Hepatocyte (in vitro differentiated cells): ENCODE data around the gene CSNK1A1L. TPM values are rescaled to one million over a fixed set of nuclear protein-coding genes. Genes with fewer than 3 reads are reported as not detected.

ENCODE experiments used
- DNase-seq: peaks from one replicate; pipeline ENCODE4 v3.0.0-alpha.2; 2016; ENCODE audit warnings: low spot score
- H2AFZ ChIP-seq: fragments of 200-600 bp; sonication (generic); 2 replicates; pipeline ENCODE4 v1.6.0; 2016; ENCODE audit warnings: antibody characterized with exemption, mild to moderate bottlenecking
- H3K27ac ChIP-seq: fragments of 200-600 bp; sonication (generic); 2 replicates; pipeline ENCODE4 v1.5.1; 2016; ENCODE audit warnings: mild to moderate bottlenecking
- H3K27me3 ChIP-seq: fragments of 200-600 bp; sonication (generic); 2 replicates; pipeline ENCODE4 v1.6.1; 2016
- H3K36me3 ChIP-seq: fragments of 200-600 bp; sonication (generic); replicated peaks from 2 replicates; pipeline ENCODE4 v1.5.1; 2016; ENCODE audit warnings: low read depth; ENCODE audit not compliant: insufficient read depth
- H3K4me1 ChIP-seq: fragments of 200-600 bp; sonication (generic); 2 replicates; pipeline ENCODE4 v1.5.1; 2016; ENCODE audit warnings: mild to moderate bottlenecking, moderate library complexity; ENCODE audit not compliant: insufficient read depth
- H3K4me2 ChIP-seq: fragments of 200-600 bp; sonication (generic); 2 replicates; pipeline ENCODE4 v1.6.0; 2016
- H3K4me3 ChIP-seq: fragments of 200-600 bp; sonication (generic); 2 replicates; pipeline ENCODE4 v1.5.1; 2016; ENCODE audit warnings: mild to moderate bottlenecking
- H3K79me2 ChIP-seq: fragments of 200-600 bp; sonication (generic); 2 replicates; pipeline ENCODE4 v1.6.0; 2017; ENCODE audit warnings: mild to moderate bottlenecking
- H3K9me2 ChIP-seq: fragments of 200-600 bp; sonication (generic); replicated peaks from 2 replicates; pipeline ENCODE4 v1.6.0; 2017; ENCODE audit warnings: mild to moderate bottlenecking; ENCODE audit not compliant: insufficient read depth
- H3K9me3 ChIP-seq: fragments of 200-600 bp; sonication (generic); 2 replicates; pipeline ENCODE4 v1.5.1; 2016; ENCODE audit warnings: low read depth, mild to moderate bottlenecking
- H4K20me1 ChIP-seq: fragments of 200-600 bp; sonication (generic); 2 replicates; pipeline ENCODE4 v1.6.0; 2016; ENCODE audit warnings: mild to moderate bottlenecking; ENCODE audit not compliant: insufficient read depth, poor library complexity, severe bottlenecking
- CTCF ChIP-seq: fragments of 200-600 bp; sonication (generic); IDR thresholded peaks from 2 replicates; pipeline ENCODE4 v1.5.1; 2016; ENCODE audit warnings: antibody characterized with exemption, mild to moderate bottlenecking; ENCODE audit not compliant: poor library complexity
- EZH2 ChIP-seq: fragments of 200-600 bp; sonication (generic); IDR thresholded peaks from 2 replicates; pipeline ENCODE4 v1.6.1; 2016; ENCODE audit warnings: antibody characterized with exemption, mild to moderate bottlenecking, borderline replicate concordance
- EZH2phosphoT487 ChIP-seq: fragments of 200-600 bp; sonication (generic); IDR thresholded peaks from one replicate; pipeline ENCODE4 v1.6.1; 2018; ENCODE audit warnings: antibody characterized with exemption, mild to moderate bottlenecking, low read depth, moderate library complexity; ENCODE audit not compliant: unreplicated experiment, severe bottlenecking
- WGBS: methylation state at CpG from one replicate; pipeline ENCODE4 v1.1.6; 2016; ENCODE audit warnings: low lambda C conversion rate; ENCODE audit errors: missing lambda C conversion rate; 5-methylcytosine and 5-hydroxymethylcytosine counted together
- polyA plus RNA-seq: library from polyadenylated mRNA; unstranded; fragments of >200 nt; fragmentation: Nextera tagmentation; extraction: Ambion mirVana; gene quantifications from 2 replicates; pipeline ENCODE4 v1.2.1, GENCODE V29; 2016
- total RNA-seq: library from RNA; depleted of rRNA; stranded (reverse); fragments of >200 nt; gene quantifications from 2 replicates; pipeline ENCODE4 v1.2.3, GENCODE V29; 2014

Gene CSNK1A1L
- total and polyA plus RNA-seq, 2 experiments from 2014 or later = not detected

- WGBS = 93% methylated on average over 1 of the region's 1 CpG
- TF ChIP-seq EZH2phosphoT487 (no peak), EZH2 (no peak), CTCF (no peak)
- H3K9me3 ChIP-seq = no peaks in the 10 kb centered on the region
Measured at GRCh38 chr13:37139356-37139755, 33.9 kb upstream of the CSNK1A1L start.

DNA sequence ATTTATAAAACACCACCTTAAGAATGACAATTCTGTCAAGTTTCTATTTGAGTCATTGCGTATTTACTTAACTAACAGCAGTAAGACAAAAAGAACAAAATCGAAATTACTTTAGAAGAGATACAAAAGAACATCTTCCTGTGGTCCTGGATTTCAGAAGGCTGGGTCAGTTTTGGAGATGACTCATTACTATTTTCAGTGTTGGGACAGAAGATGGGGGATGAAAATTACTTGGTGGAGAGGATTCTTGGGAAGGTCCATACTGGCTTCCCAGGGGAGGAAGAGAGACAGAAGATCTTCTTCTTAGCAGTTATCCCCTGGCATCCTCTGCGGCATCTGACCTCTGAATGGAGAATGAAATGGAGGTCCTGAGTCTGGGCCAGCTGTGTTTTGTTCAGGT, 33.5 kb upstream of the CSNK1A1L start:
- H3K4me1 ChIP-seq = peaks cover 13% of the 10 kb centered on the region
- no peaks in the 10 kb centered on the region for H3K36me3 ChIP-seq
- H4K20me1 ChIP-seq = no peaks in the 10 kb centered on the region
- H3K79me2 ChIP-seq = no peaks in the 10 kb centered on the region
- H2AFZ ChIP-seq = no peak overlapping the region
- H3K27me3 ChIP-seq = no peaks in the 10 kb centered on the region
- no peak for DNase-seq
- H3K4me3 ChIP-seq = no peak overlapping the region
- no peaks in the 10 kb centered on the region for H3K9me3 ChIP-seq
- no peak for TF ChIP-seq EZH2
- no peak for TF ChIP-seq EZH2phosphoT487
- no peak for TF ChIP-seq CTCF
- no peak overlapping the region for H3K4me2 ChIP-seq
- H3K27ac ChIP-seq = no peak overlapping the region
- WGBS = 91% methylated on average over 3 of the region's 3 CpGs
- H3K9me2 ChIP-seq = no peaks in the 10 kb centered on the region

More at GRCh38 chr13:37139356-37139755, 33.9 kb upstream of the CSNK1A1L start:
- H3K4me2 ChIP-seq = no peak overlapping the region
- H3K79me2 ChIP-seq = no peaks in the 10 kb centered on the region
- H3K4me3 ChIP-seq = no peak overlapping the region
- H3K9me2 ChIP-seq = no peaks in the 10 kb centered on the region
- no peaks in the 10 kb centered on the region for H4K20me1 ChIP-seq
- H3K27me3 ChIP-seq = no peaks in the 10 kb centered on the region
- peaks cover 8% of the 10 kb centered on the region for H3K4me1 ChIP-seq
- DNase-seq = no peak
- no peaks in the 10 kb centered on the region for H3K36me3 ChIP-seq
- H3K27ac ChIP-seq = no peak overlapping the region
- no peak overlapping the region for H2AFZ ChIP-seq

DNA sequence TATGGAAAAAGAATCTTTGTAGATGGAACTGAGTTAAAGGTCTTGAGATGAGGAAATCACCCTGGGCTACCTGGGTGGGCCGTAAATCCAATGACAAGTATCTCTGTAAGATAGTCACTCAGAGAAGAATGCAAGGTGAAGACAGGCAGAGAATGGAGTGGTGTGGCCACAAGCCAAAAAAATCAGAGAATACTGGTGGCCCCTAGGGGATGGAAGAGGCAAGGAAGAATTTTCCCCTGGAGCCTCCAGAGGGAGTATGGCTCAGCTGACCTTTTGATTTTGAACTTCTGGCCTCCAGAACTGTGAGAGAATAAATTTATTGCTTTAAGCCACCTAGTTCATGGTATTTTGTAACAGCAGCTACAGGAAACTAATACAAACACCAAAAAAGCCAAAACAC, 32.7 kb upstream of the CSNK1A1L start:
- H3K27me3 ChIP-seq = no peaks in the 10 kb centered on the region
- no peak for DNase-seq
- H3K9me3 ChIP-seq = no peaks in the 10 kb centered on the region
- H2AFZ ChIP-seq = no peak overlapping the region
- WGBS = 81% methylated on average over 1 of the region's 1 CpG
- no peak for TF ChIP-seq EZH2phosphoT487
- TF ChIP-seq CTCF = peak; percentile 5
- H3K4me2 ChIP-seq = no peak overlapping the region
- H3K9me2 ChIP-seq = no peaks in the 10 kb centered on the region
- no peak overlapping the region for H3K4me3 ChIP-seq
- no peaks in the 10 kb centered on the region for H4K20me1 ChIP-seq
- no peaks in the 10 kb centered on the region for H3K79me2 ChIP-seq
- H3K36me3 ChIP-seq = no peaks in the 10 kb centered on the region
- no peak overlapping the region for H3K27ac ChIP-seq
- H3K4me1 ChIP-seq = peaks cover 15% of the 10 kb centered on the region

- Histone ChIP-seq H3K27me3 (no peaks in the 10 kb centered on the region), H3K9me2 (no peaks in the 10 kb centered on the region), H3K4me3 (no peak overlapping the region), H2AFZ (no peak overlapping the region), H3K27ac (peak overlapping the region; percentile 69), H3K36me3 (no peaks in the 10 kb centered on the region), H4K20me1 (no peaks in the 10 kb centered on the region), H3K4me1 (peaks cover 15% of the 10 kb centered on the region), H3K79me2 (no peaks in the 10 kb centered on the region), H3K9me3 (no peaks in the 10 kb centered on the region), H3K4me2 (no peak overlapping the region)
- TF ChIP-seq EZH2phosphoT487 = no peak
- TF ChIP-seq EZH2 = no peak
- no peak for TF ChIP-seq CTCF
- WGBS = 100% methylated on average over 2 of the region's 2 CpGs
- no peak for DNase-seq
Measured at GRCh38 chr13:37136633-37137032, 31.2 kb upstream of the CSNK1A1L start.
